ENCODE measurements around the gene HGS. TPM values are rescaled to one million over a fixed set of nuclear protein-coding genes. Genes with fewer than 3 reads are reported as not detected.

HGS gene
- polyA plus RNA-seq, 1 donor from 2014 or later = 81.1 TPM

GRCh38 chr17:81636505-81637288 is 47.1 kb upstream of the HGS start, which contains the start of the genes NPLOC4 and TSPAN10:
NPLOC4 (minus strand) TSS chr17:81637112; CDS start chr17:81636930, 182 bp downstream.
TSPAN10 (plus strand) TSS chr17:81637196; CDS start chr17:81642413, 5,217 bp downstream.
- H3K27me3 ChIP-seq (ENCODE audit: insufficient read depth, low read depth, low read length) = no peaks in the 10 kb centered on the region
- no peaks in the 10 kb centered on the region for H3K9me3 ChIP-seq (ENCODE audit: low read length)
- H3K4me2 ChIP-seq (ENCODE audit: low read length) = peak within 1 kb of the TSS; percentile 81
- H3K36me3 ChIP-seq (ENCODE audit: insufficient read depth, low read length) = no peaks in the 10 kb centered on the region
- no peaks in the 10 kb centered on the region for H4K20me1 ChIP-seq (ENCODE audit: insufficient read depth)
- H3K9ac ChIP-seq (ENCODE audit: low read length) = peak within 1 kb of the TSS; percentile 87
- peak; percentile 36 for TF ChIP-seq SMC3 (conservative IDR thresholded peaks at IDR 0.05; ENCODE audit: poor library complexity)
- TF ChIP-seq EZH2 (IDR thresholded peaks at IDR 0.05; ENCODE audit: borderline replicate concordance, insufficient read depth, low read length, poor library complexity, severe bottlenecking) = no peak
- TF ChIP-seq RAD21 (conservative IDR thresholded peaks at IDR 0.05) = peak; percentile 34
- TF ChIP-seq CTCF (IDR thresholded peaks at IDR 0.05; ENCODE audit: poor library complexity, severe bottlenecking) = no peak
- TF ChIP-seq EP300 (conservative IDR thresholded peaks at IDR 0.05; ENCODE audit: poor library complexity, severe bottlenecking) = peak; percentile 69
- TF ChIP-seq MXI1 (conservative IDR thresholded peaks at IDR 0.05; ENCODE audit: poor library complexity, severe bottlenecking) = peak; percentile 66
- TF ChIP-seq TAF1 (IDR thresholded peaks at IDR 0.05; ENCODE audit: low read depth) = peak; percentile 96
- peak; percentile 91 for TF ChIP-seq POLR2AphosphoS5 (IDR thresholded peaks at IDR 0.05)
- TF ChIP-seq REST (IDR thresholded peaks at IDR 0.05; ENCODE audit: borderline replicate concordance) = peak; percentile 61
- H3F3A ChIP-seq (ENCODE audit: insufficient read depth, low read length, poor library complexity, severe bottlenecking) = no peaks in the 10 kb centered on the region
- H3K27ac ChIP-seq (ENCODE audit: low read length) = peak within 1 kb of the TSS; percentile 78
- peaks cover 38% of the 10 kb centered on the region for H3K79me2 ChIP-seq (replicated peaks; ENCODE audit: insufficient read depth, low read length)
- H3K4me3 ChIP-seq (ENCODE audit: low read length) = peak within 1 kb of the TSS; percentile 95
- H2AFZ ChIP-seq (ENCODE audit: low read depth, low read length) = peak within 1 kb of the TSS; percentile 45
- no peaks in the 10 kb centered on the region for H3K9me2 ChIP-seq (ENCODE audit: insufficient read depth, low read length)

- Histone ChIP-seq H3K9me3 (ENCODE audit: low read length) (no peaks in the 10 kb centered on the region), H3K9ac (ENCODE audit: low read length) (no peak overlapping the region), H3F3A (ENCODE audit: insufficient read depth, low read length, poor library complexity, severe bottlenecking) (no peaks in the 10 kb centered on the region), H3K36me3 (ENCODE audit: insufficient read depth, low read length) (no peaks in the 10 kb centered on the region), H3K4me3 (ENCODE audit: low read length) (no peak overlapping the region), H3K9me2 (ENCODE audit: insufficient read depth, low read length) (no peaks in the 10 kb centered on the region), H2AFZ (ENCODE audit: low read depth, low read length) (no peak overlapping the region), H3K27ac (ENCODE audit: low read length) (no peak overlapping the region), H3K79me2 (replicated peaks; ENCODE audit: insufficient read depth, low read length) (peaks cover 26% of the 10 kb centered on the region), H4K20me1 (ENCODE audit: insufficient read depth) (no peaks in the 10 kb centered on the region), H3K4me2 (ENCODE audit: low read length) (no peak overlapping the region), H3K27me3 (ENCODE audit: insufficient read depth, low read depth, low read length) (no peaks in the 10 kb centered on the region)
- no peak for TF ChIP-seq CTCF (IDR thresholded peaks at IDR 0.05; ENCODE audit: poor library complexity, severe bottlenecking)
- no peak for TF ChIP-seq EP300 (conservative IDR thresholded peaks at IDR 0.05; ENCODE audit: poor library complexity, severe bottlenecking)
- TF ChIP-seq REST (IDR thresholded peaks at IDR 0.05; ENCODE audit: borderline replicate concordance) = no peak
- TF ChIP-seq POLR2AphosphoS5 (IDR thresholded peaks at IDR 0.05) = no peak
- no peak for TF ChIP-seq MXI1 (conservative IDR thresholded peaks at IDR 0.05; ENCODE audit: poor library complexity, severe bottlenecking)
- TF ChIP-seq TAF1 (IDR thresholded peaks at IDR 0.05; ENCODE audit: low read depth) = no peak
- TF ChIP-seq SMC3 (conservative IDR thresholded peaks at IDR 0.05; ENCODE audit: poor library complexity) = no peak
- no peak for TF ChIP-seq RAD21 (conservative IDR thresholded peaks at IDR 0.05)
- no peak for TF ChIP-seq EZH2 (IDR thresholded peaks at IDR 0.05; ENCODE audit: borderline replicate concordance, insufficient read depth, low read length, poor library complexity, severe bottlenecking)
Observed at GRCh38 chr17:81638683-81639082, 45.1 kb upstream of the HGS start.
